Activated naive CD4-positive, alpha-beta T cell treated with anti-CD3 and anti-CD28 coated beads, Interleukin-2, amount 50 U/mL, for 72 hours (primary cell): ENCODE results near the gene SKOR1. TPM values are rescaled to one million over a fixed set of nuclear protein-coding genes. Genes with fewer than 3 reads are reported as not detected.

Source experiments
- ATAC-seq, 2 donors: fragments of 150-1000 bp; cut with Tn5 transposase; 2 replicates each; pipeline ENCODE4 v1.10.0; 2021; ENCODE audit warnings: mild to moderate bottlenecking in 2 of 2, moderate library complexity in 2 of 2
- DNase-seq, 2 donors: peaks; one replicate each; pipeline ENCODE4 v3.0.0; 2021 to 2022; ENCODE audit warnings: low spot score in 2 of 2
- H3K27ac Mint-ChIP-seq, 2 donors: one replicate each; pipeline ENCODE4 v1.8.0; 2022; ENCODE audit warnings: mild to moderate bottlenecking in 2 of 2, mixed read lengths in 2 of 2
- H3K36me3 Mint-ChIP-seq, 2 donors: one replicate each; pipeline ENCODE4 v1.8.0; 2022; ENCODE audit warnings: mixed read lengths in 2 of 2
- H3K9me3 Mint-ChIP-seq, 2 donors: one replicate each; pipeline ENCODE4 v1.8.0; 2022; ENCODE audit warnings: mixed read lengths in 2 of 2
- total RNA-seq, 2 donors: library from RNA; stranded (reverse); gene quantifications; one replicate each; pipeline ENCODE4 v1.2.3, GENCODE V29; 2022

Gene SKOR1
- total RNA-seq: under 1 TPM in 1 of 2 donors, not detected in 1; 0.16 TPM

- peak within 1 kb of the TSS in 1 of 2 donors; percentile 95 for H3K27ac Mint-ChIP-seq
- DNase-seq: peak in 1 of 2 donors; percentile 40
Measured at GRCh38 chr15:67824976-67825880, at the start of gene SKOR1. Gene SKOR1 (plus strand): TSS chr15:67825509. CDS start chr15:67825603, 94 bp downstream.

GRCh38 chr15:67775998-67776397, 49.3 kb upstream of the SKOR1 start:
- Mint-ChIP-seq H3K9me3 (no peaks in the 10 kb centered on the region), H3K27ac (no peak overlapping the region), H3K36me3 (no peaks in the 10 kb centered on the region)
- DNase-seq (no peak), ATAC-seq (no peak)

More at GRCh38 chr15:67824976-67825880, at the start of gene SKOR1:
- ATAC-seq: no peak
- peaks cover 5 to 21% of the 10 kb centered on the region in 2 donors for H3K36me3 Mint-ChIP-seq
- no peaks in the 10 kb centered on the region for H3K9me3 Mint-ChIP-seq

- no peaks in the 10 kb centered on the region for H3K36me3 Mint-ChIP-seq
- H3K27ac Mint-ChIP-seq: no peak overlapping the region
- DNase-seq (no peak), ATAC-seq (no peak)
- no peaks in the 10 kb centered on the region for H3K9me3 Mint-ChIP-seq
Measured at GRCh38 chr15:67776600-67776999, 48.7 kb upstream of the SKOR1 start.

GRCh38 chr15:67777071-67777470, 48.2 kb upstream of the SKOR1 start:
- DNase-seq: no peak
- Mint-ChIP-seq H3K36me3 (no peaks in the 10 kb centered on the region), H3K27ac (no peak overlapping the region), H3K9me3 (no peaks in the 10 kb centered on the region)
- no peak for ATAC-seq

GRCh38 chr15:67777773-67778172, 47.5 kb upstream of the SKOR1 start:
- Mint-ChIP-seq H3K36me3 (no peaks in the 10 kb centered on the region), H3K27ac (no peak overlapping the region), H3K9me3 (no peaks in the 10 kb centered on the region)
- DNase-seq: no peak
- ATAC-seq: no peak

GRCh38 chr15:67778968-67779548, 46.3 kb upstream of the SKOR1 start:
- Mint-ChIP-seq H3K36me3 (no peaks in the 10 kb centered on the region), H3K27ac (no peak overlapping the region), H3K9me3 (no peaks in the 10 kb centered on the region)
- no peak for ATAC-seq
- DNase-seq: no peak

- ATAC-seq: no peak
- Mint-ChIP-seq H3K27ac (peak overlapping the region in 1 of 2 donors; percentile 25), H3K9me3 (no peaks in the 10 kb centered on the region), H3K36me3 (no peaks in the 10 kb centered on the region)
- no peak for DNase-seq
Measured at GRCh38 chr15:67779549-67780111, 45.7 kb upstream of the SKOR1 start.

GRCh38 chr15:67781061-67781460, 44.2 kb upstream of the SKOR1 start:
- no peak overlapping the region for H3K27ac Mint-ChIP-seq
- ATAC-seq (no peak), DNase-seq (no peak)
- H3K9me3 Mint-ChIP-seq: no peaks in the 10 kb centered on the region
- H3K36me3 Mint-ChIP-seq: no peaks in the 10 kb centered on the region

GRCh38 chr15:67781907-67782690, 43.2 kb upstream of the SKOR1 start:
- no peak overlapping the region for H3K27ac Mint-ChIP-seq

GRCh38 chr15:67782691-67782991, 42.7 kb upstream of the SKOR1 start:
- Mint-ChIP-seq H3K27ac (no peak overlapping the region), H3K36me3 (no peaks in the 10 kb centered on the region), H3K9me3 (no peaks in the 10 kb centered on the region)
- no peak for DNase-seq
- no peak for ATAC-seq

More at GRCh38 chr15:67781907-67782690, 43.2 kb upstream of the SKOR1 start:
- Mint-ChIP-seq H3K9me3 (no peaks in the 10 kb centered on the region), H3K36me3 (no peaks in the 10 kb centered on the region)
- ATAC-seq (no peak), DNase-seq (no peak)

GRCh38 chr15:67783303-67783702, 42.0 kb upstream of the SKOR1 start:
- ATAC-seq (peak; percentile 81 to 82), DNase-seq (peak in 1 of 2 donors; percentile 15)
- H3K36me3 Mint-ChIP-seq: no peaks in the 10 kb centered on the region
- H3K27ac Mint-ChIP-seq: no peak overlapping the region
- H3K9me3 Mint-ChIP-seq: no peaks in the 10 kb centered on the region

- Mint-ChIP-seq H3K27ac (no peak overlapping the region), H3K9me3 (no peaks in the 10 kb centered on the region), H3K36me3 (no peaks in the 10 kb centered on the region)
- DNase-seq (no peak), ATAC-seq (no peak)
Measured at GRCh38 chr15:67784090-67784781, 41.1 kb upstream of the SKOR1 start.

GRCh38 chr15:67784856-67785430, 40.4 kb upstream of the SKOR1 start:
- no peak overlapping the region for H3K27ac Mint-ChIP-seq
- H3K36me3 Mint-ChIP-seq: no peaks in the 10 kb centered on the region
- no peaks in the 10 kb centered on the region for H3K9me3 Mint-ChIP-seq
- no peak for DNase-seq
- no peak for ATAC-seq

GRCh38 chr15:67785431-67785830, 39.9 kb upstream of the SKOR1 start:
- H3K27ac Mint-ChIP-seq: no peak overlapping the region
- no peaks in the 10 kb centered on the region for H3K9me3 Mint-ChIP-seq
- no peak for DNase-seq
- H3K36me3 Mint-ChIP-seq: no peaks in the 10 kb centered on the region
- ATAC-seq: no peak

GRCh38 chr15:67786646-67787045, 38.7 kb upstream of the SKOR1 start:
- DNase-seq (no peak), ATAC-seq (no peak)
- no peaks in the 10 kb centered on the region for H3K9me3 Mint-ChIP-seq
- H3K27ac Mint-ChIP-seq: no peak overlapping the region
- peaks cover 0 to 5% of the 10 kb centered on the region in 2 donors for H3K36me3 Mint-ChIP-seq

GRCh38 chr15:67788986-67789385, 36.3 kb upstream of the SKOR1 start:
- ATAC-seq (no peak), DNase-seq (no peak)
- peaks cover 0 to 9% of the 10 kb centered on the region in 2 donors for H3K36me3 Mint-ChIP-seq
- H3K27ac Mint-ChIP-seq: no peak overlapping the region
- H3K9me3 Mint-ChIP-seq: no peaks in the 10 kb centered on the region
